Skin epidermis (tissue), 12 donors: ENCODE results near the gene BMP5.
"Not testable (repeated sequence)": the region's sequence is repeated elsewhere in the genome, so short reads cannot be mapped to it uniquely, and the experiment has no call there.

Experiments used
- H3K27ac ChIP-seq, 21 experiments: fragments of 200-600 bp; sonication (generic) in 11 of 21; one replicate each; pipeline ENCODE4 v1.5.0; 2020; ENCODE audit warnings: mild to moderate bottlenecking in 3 of 21, inconsistent platforms in 2 of 21, moderate library complexity in 2 of 21
- H3K4me3 ChIP-seq, 7 experiments: fragments of 200-600 bp; sonication (generic) in 2 of 7; one replicate each; pipeline ENCODE4 v1.5.0; 2020; ENCODE audit warnings: inconsistent platforms in 2 of 7, mild to moderate bottlenecking in 2 of 7, moderate library complexity in 1 of 7

Gene BMP5

DNA sequence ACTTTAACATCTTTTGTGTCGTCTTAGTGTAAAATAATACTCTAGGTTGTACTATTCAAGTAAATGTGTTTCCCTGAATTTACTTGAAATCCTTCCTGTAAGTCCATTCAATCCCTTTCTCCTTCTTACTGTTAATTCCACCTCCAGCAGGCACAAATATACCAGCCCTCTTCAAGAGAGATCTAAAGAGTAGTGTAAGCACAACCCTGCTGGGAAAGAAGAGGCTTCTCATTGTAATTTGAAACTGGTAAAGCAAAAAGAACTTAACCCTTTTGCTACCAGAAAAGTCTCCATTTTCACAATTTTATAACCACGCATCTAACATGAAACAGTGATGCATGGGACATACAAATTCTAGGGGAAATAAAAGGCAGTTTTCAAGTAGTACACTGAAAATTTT, at the start of gene BMP5:
TSS of gene BMP5 (minus strand) at position 191 of the 400 bp plus-strand sequence. CDS start 725 bp downstream, outside the sequence.
- no peak within 1 kb of the TSS for H3K4me3 ChIP-seq
- no peak within 1 kb of the TSS for H3K27ac ChIP-seq

- no peak overlapping the region for H3K27ac ChIP-seq
- H3K4me3 ChIP-seq: no peak overlapping the region
Observed at GRCh38 chr6:55922406-55922805, 47.0 kb upstream of the BMP5 start.

DNA sequence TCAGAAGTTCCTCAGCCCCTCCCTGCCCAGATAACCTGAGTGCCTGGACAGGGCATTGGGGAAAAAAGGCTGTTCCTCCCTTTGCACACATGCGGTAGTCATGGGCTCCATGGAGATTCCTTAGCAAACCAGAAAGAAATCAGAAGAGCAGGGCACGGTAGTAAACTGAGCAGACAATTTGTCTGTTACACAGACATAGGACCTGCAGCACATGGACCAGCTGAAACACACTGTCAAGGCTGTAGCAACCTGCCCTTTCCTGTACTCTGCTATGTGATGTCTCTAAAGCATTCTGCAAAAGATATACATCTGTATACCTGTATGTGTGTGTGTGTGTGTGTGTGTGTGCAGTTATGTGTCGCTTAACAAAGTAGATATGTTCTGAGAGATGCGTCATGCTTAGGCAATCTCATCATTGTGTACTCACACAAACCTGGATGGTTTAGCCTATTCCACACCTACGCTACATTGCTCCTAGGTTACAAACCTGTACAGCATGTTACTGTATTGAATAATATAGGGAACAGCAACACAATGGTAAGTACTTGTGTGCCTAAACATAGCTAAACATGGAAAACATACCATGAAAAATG, 44.4 kb upstream of the BMP5 start:
- Histone ChIP-seq H3K27ac (no peak overlapping the region), H3K4me3 (no peak overlapping the region)

GRCh38 chr6:55918639-55919038, 43.2 kb upstream of the BMP5 start:
- peak overlapping the region in 1 of 21 experiments; percentile 10 for H3K27ac ChIP-seq
- H3K4me3 ChIP-seq: no peak overlapping the region

GRCh38 chr6:55917751-55918415, 42.5 kb upstream of the BMP5 start:
- H3K4me3 ChIP-seq: no peak overlapping the region
- peak overlapping the region in 2 of 21 experiments; percentile 0 to 10 for H3K27ac ChIP-seq

DNA sequence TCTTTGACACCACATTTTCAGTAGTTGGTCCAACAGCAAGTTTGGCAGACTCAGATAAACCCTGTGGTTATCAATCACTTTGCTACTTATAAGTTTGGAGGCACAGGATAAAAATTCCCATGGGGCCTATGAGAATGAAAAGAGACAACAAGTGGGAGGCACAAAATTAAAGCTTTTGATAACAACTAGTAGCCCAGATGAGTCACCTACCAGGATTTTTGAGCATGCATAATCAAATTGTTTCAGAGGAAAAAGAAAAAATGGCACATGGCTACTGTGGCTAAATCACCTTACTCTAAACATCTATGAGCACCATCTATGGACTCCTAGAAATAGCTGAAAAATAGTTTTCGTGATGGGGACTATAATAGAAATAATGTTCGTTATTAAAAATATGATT, 40.8 kb upstream of the BMP5 start:
- no peak overlapping the region for H3K4me3 ChIP-seq
- H3K27ac ChIP-seq: no peak overlapping the region

GRCh38 chr6:55913228-55914195, 38.1 kb upstream of the BMP5 start:
- Histone ChIP-seq H3K4me3 (no peak overlapping the region), H3K27ac (no peak overlapping the region)

- H3K27ac ChIP-seq, H3K4me3 ChIP-seq: not testable (repeated sequence)
Observed at GRCh38 chr6:55910466-55910865, 35.1 kb upstream of the BMP5 start.

GRCh38 chr6:55909911-55910310, 34.5 kb upstream of the BMP5 start:
- H3K27ac ChIP-seq, H3K4me3 ChIP-seq: not testable (repeated sequence)

GRCh38 chr6:55902796-55903195, 27.4 kb upstream of the BMP5 start:
- no peak overlapping the region for H3K27ac ChIP-seq
- no peak overlapping the region for H3K4me3 ChIP-seq

DNA sequence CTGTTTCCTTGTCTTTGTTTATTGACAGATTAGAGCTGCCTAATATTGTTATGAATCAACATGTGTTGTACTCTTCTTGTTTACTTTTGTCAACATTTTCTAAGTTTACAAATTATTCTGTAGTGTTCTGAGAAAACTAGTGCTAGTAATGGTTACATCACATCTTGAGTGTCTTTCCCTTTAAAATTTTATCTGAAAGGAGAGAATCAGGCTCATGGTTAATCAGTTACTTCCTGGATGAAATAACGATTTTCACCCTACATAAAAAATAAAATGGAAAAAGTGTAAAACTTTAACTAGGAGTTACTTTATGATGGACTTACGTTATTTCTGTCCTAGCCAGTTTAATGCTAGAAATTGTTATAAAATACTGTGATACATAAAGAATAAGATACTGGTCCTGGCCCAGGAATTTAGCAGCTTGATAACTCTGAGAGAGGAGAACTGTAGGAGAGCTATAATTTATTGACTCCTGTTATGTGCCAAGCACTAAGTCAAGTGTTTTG, 26.4 kb upstream of the BMP5 start:
- Histone ChIP-seq H3K27ac (no peak overlapping the region), H3K4me3 (no peak overlapping the region)

GRCh38 chr6:55898342-55898741, 23.0 kb upstream of the BMP5 start:
- H3K4me3 ChIP-seq: no peak overlapping the region
- H3K27ac ChIP-seq: no peak overlapping the region

- no peak overlapping the region for H3K27ac ChIP-seq
Observed at GRCh38 chr6:55897346-55897745, 22.0 kb upstream of the BMP5 start.

GRCh38 chr6:55895972-55896730, 20.8 kb upstream of the BMP5 start:
- Histone ChIP-seq H3K27ac (no peak overlapping the region), H3K4me3 (no peak overlapping the region)

More at GRCh38 chr6:55897346-55897745, 22.0 kb upstream of the BMP5 start:
- H3K4me3 ChIP-seq: no peak overlapping the region

DNA sequence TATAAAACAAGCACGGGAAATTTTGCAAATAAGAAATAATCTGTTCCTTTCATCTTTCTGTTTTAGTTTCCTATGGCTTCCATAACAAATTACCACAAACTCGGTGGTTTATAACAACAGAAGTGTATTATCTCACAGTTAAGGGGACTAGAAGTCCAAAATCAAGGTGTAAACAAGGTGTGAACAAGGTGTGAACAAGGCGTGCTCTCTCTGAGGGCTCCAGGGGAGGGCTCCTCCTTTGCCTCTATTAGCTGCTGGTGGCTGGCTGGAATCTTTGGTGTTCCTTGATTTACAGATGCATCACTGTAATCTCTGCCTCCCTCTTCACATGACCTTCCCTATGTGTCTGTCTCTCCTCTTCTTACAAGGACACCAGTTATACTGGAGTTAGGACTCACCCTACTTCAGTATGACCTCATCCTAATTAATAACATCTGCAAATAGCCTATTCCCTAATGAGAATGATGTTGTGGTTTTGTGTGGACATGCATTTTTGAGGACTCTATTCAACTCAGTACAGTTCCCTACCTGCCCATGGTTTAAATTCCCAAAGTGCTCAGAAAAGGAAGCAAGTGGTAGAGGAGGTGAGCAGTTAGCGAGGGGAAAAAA, 17.5 kb upstream of the BMP5 start:
- H3K4me3 ChIP-seq: no peak overlapping the region
- H3K27ac ChIP-seq: no peak overlapping the region

- Histone ChIP-seq H3K4me3 (no peak overlapping the region), H3K27ac (no peak overlapping the region)
Observed at GRCh38 chr6:55888917-55889316, 13.5 kb upstream of the BMP5 start.

DNA sequence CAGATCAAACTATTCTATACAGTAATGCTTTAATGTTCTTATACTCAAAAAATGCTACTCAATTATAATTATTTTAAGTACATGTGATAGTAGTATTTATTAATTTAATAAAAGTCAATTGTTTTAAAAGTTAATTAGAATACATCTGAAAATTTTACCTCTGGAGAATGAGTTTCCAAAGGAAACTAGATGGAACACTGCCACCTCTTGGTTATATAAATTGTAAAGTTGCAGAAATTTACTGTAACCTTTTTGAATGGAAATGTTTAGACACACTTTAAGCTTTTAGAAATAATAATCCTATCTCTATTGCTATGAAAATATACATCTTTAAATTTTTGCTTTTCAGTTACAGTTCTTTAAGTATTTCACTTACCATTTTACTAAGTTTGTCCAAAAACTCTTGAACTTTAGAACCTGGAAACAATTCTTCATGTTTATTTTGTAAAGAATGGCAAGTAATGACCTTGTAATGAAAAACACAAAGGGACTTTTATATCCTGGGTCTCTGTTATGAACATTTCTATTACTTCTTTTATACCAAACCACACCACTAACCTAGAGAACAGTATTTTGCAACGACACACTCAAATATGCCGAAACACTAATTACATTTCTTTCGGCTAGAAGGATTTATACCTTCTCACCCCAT, 10.9 kb upstream of the BMP5 start:
- no peak overlapping the region for H3K27ac ChIP-seq
- no peak overlapping the region for H3K4me3 ChIP-seq

DNA sequence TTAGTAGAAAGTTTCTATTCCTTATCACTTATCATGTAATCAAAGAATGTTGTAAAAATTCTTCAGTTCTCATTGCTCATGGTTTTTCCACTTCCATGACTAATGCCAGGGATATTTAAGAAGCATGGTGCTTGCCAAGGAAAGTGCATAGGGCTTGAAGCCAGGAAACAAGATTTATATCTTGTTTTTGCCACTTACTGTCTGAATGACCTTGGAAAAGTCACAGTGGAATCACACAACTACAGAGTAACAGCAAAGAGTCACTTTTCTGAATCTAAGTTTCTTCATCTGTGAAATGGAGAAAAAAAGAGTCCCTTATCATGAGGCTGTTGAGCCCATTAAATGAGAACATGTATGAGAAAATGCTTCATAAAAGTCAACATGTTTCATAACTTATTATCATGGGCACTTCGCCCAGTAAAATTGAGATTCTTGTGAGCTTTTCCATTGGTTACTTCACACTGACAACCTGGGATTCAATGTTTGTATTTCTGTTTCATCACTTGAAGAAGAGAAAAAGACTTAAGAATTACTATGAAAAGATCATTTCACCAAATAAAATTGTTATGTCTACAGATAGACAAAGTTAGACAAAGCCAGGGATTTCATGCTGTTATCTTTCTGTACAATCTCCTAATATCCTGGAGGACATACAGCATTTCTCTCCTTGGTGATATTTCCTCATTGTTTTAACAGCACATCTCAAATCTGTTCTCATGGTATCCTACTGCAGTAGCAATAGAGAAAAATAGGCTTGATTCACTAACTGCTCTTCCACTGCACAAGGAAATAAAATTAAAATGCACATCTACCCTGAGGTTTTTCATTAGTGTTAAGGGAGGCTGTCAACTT, 7.6 kb upstream of the BMP5 start:
- H3K4me3 ChIP-seq: no peak overlapping the region
- H3K27ac ChIP-seq: no peak overlapping the region
